OCI-LY3 (cell line): Measurements from ENCODE around the gene PRR23E.

Experiments used
- H2AFZ ChIP-seq: fragments of 200-600, 300-600 bp; shearing (Covaris generic); 2 replicates; pipeline ENCODE4 v1.6.0; 2014; ENCODE audit warnings: antibody characterized with exemption, low read depth, low read length
- H3K27ac ChIP-seq: fragments of 200-600, 300-600 bp; sonication (generic); 2 replicates; pipeline ENCODE4 v1.5.1; 2014; ENCODE audit warnings: mild to moderate bottlenecking, low read length, moderate library complexity, mixed read lengths
- H3K27me3 ChIP-seq: fragments of 200-600, 300-600 bp; sonication (generic); 2 replicates; pipeline ENCODE4 v1.6.1; 2014; ENCODE audit warnings: low read depth, low read length, mixed read lengths
- H3K36me3 ChIP-seq: fragments of 200-600, 300-600 bp; sonication (generic); replicated peaks from 2 replicates; pipeline ENCODE3; 2014; ENCODE audit warnings: low read depth, low read length, mixed read lengths
- H3K4me1 ChIP-seq: fragments of 300-600, 200-600 bp; sonication (generic); 2 replicates; pipeline ENCODE4 v1.6.1; 2014; ENCODE audit warnings: low read length, mixed read lengths
- H3K4me2 ChIP-seq: fragments of 200-600, 300-600 bp; sonication (generic); 2 replicates; pipeline ENCODE4 v1.6.1; 2014; ENCODE audit warnings: low read length, mixed read lengths
- H3K4me3 ChIP-seq: fragments of 300-600, 200-600 bp; sonication (generic); 2 replicates; pipeline ENCODE4 v1.5.1; 2014; ENCODE audit warnings: antibody characterized with exemption, mild to moderate bottlenecking, low read length, moderate library complexity
- H3K79me2 ChIP-seq: fragments of 300-600, 200-600 bp; shearing (Covaris generic); 2 replicates; pipeline ENCODE4 v1.6.1; 2014; ENCODE audit warnings: mild to moderate bottlenecking, low read length, mixed read lengths
- H3K9ac ChIP-seq: fragments of 300-600, 200-600 bp; shearing (Covaris generic); 2 replicates; pipeline ENCODE4 v1.6.0; 2014; ENCODE audit warnings: mild to moderate bottlenecking, low read length, moderate library complexity
- H3K9me3 ChIP-seq: fragments of 200-600, 300-600 bp; shearing (Covaris generic); 2 replicates; pipeline ENCODE4 v1.6.1; 2014; ENCODE audit warnings: low read length, mixed read lengths; ENCODE audit not compliant: insufficient read depth
- H4K20me1 ChIP-seq: fragments of 200-600, 300-600 bp; sonication (generic); 2 replicates; pipeline ENCODE4 v1.6.1; 2016; ENCODE audit warnings: low read length, mixed read lengths; ENCODE audit not compliant: insufficient read depth
- EZH2phosphoT487 ChIP-seq: fragments of 200-600 bp; shearing (Covaris generic); IDR thresholded peaks from 2 replicates; pipeline ENCODE4 v1.6.1; 2018; ENCODE audit warnings: antibody characterized with exemption, mixed run types, low read depth
- TF ChIP-seq, protein P1 (sequence below): fragments of 200-600, 300-600 bp; sonication (generic); IDR thresholded peaks from 2 replicates; pipeline ENCODE4 v1.5.1; 2014; ENCODE audit warnings: antibody characterized with exemption, low read length, low read depth

The PRR23E gene

DNA sequence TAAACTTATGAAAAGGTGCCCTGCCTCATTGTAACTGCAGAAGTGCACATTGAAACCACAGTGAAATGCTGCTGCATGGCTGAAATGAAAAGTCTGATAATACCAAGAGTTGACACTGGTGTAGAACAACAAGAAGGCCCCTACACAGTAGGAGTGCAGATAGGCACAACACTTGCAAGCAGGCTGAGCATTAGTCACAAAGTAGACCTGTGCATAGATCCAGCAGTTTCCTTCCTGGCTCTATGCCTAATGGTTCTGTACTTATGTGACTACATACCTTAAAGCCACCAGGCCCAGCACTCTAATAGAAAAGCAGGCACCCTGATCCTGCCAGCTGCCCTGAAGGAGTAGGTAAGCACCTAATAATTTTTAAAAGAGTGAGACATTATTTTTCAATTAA is 41.8 kb downstream of the PRR23E start:
- H3K36me3 ChIP-seq, result no peaks in the 10 kb centered on the region
- H4K20me1 ChIP-seq, result no peaks in the 10 kb centered on the region
- no peak overlapping the region for H3K27ac ChIP-seq
- no peak overlapping the region for H3K9ac ChIP-seq
- peaks cover 18% of the 10 kb centered on the region for H3K27me3 ChIP-seq
- H2AFZ ChIP-seq, result no peak overlapping the region
- H3K4me2 ChIP-seq, result no peak overlapping the region
- TF ChIP-seq, protein P1, sequence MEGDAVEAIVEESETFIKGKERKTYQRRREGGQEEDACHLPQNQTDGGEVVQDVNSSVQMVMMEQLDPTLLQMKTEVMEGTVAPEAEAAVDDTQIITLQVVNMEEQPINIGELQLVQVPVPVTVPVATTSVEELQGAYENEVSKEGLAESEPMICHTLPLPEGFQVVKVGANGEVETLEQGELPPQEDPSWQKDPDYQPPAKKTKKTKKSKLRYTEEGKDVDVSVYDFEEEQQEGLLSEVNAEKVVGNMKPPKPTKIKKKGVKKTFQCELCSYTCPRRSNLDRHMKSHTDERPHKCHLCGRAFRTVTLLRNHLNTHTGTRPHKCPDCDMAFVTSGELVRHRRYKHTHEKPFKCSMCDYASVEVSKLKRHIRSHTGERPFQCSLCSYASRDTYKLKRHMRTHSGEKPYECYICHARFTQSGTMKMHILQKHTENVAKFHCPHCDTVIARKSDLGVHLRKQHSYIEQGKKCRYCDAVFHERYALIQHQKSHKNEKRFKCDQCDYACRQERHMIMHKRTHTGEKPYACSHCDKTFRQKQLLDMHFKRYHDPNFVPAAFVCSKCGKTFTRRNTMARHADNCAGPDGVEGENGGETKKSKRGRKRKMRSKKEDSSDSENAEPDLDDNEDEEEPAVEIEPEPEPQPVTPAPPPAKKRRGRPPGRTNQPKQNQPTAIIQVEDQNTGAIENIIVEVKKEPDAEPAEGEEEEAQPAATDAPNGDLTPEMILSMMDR, result no peak
- TF ChIP-seq EZH2phosphoT487, result no peak
- no peaks in the 10 kb centered on the region for H3K4me1 ChIP-seq
- H3K4me3 ChIP-seq, result no peak overlapping the region
- no peaks in the 10 kb centered on the region for H3K9me3 ChIP-seq
- no peaks in the 10 kb centered on the region for H3K79me2 ChIP-seq

DNA sequence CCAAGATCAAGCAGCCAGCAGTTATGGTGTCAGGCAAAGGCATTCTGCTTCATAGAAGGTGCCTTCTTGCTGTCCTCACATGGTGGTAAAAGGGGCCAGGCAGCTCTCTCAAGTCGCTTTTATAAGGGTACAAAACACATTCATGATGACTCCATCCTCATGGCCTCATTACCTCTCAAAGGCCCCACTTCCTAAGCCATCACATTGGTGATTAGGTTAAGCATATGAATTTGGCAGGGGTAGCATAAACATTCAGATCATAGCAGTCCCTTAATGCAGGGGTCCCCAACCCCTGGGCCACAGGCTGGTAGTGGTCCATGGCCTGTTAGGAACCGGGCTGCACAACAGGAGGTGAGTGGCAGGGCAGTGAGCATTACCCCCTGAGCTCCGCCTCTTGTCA is 42.8 kb downstream of the PRR23E start:
- H3K27me3 ChIP-seq, result peaks cover 18% of the 10 kb centered on the region
- no peaks in the 10 kb centered on the region for H3K79me2 ChIP-seq
- no peak overlapping the region for H3K9ac ChIP-seq
- H3K27ac ChIP-seq, result no peak overlapping the region
- H4K20me1 ChIP-seq, result no peaks in the 10 kb centered on the region
- H3K4me1 ChIP-seq, result no peaks in the 10 kb centered on the region
- H3K36me3 ChIP-seq, result no peaks in the 10 kb centered on the region
- no peaks in the 10 kb centered on the region for H3K9me3 ChIP-seq
- TF ChIP-seq, protein P1, result no peak
- TF ChIP-seq EZH2phosphoT487, result no peak
- no peak overlapping the region for H3K4me2 ChIP-seq
- H3K4me3 ChIP-seq, result no peak overlapping the region
- H2AFZ ChIP-seq, result no peak overlapping the region

DNA sequence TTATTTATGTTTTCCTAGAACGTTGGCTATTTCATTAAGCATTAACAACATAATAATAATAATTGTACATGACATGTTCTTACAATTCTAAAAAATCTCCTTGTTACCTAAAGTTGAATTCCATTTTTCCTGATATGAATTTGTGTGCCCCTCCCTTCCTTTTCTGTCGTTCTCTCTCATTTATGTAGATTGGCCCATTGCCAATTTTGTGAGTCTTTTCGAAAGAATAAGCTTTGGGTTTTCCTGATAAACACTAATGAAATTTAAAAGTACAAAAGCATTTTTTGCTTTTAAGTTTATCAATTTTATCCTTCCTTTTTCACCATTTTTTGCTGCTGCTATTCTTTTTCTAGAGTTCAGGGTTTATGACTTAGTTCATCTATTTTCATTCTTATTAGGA is 44.9 kb downstream of the PRR23E start:
- H2AFZ ChIP-seq, result no peak overlapping the region
- no peak overlapping the region for H3K27ac ChIP-seq
- no peak overlapping the region for H3K9ac ChIP-seq
- no peaks in the 10 kb centered on the region for H4K20me1 ChIP-seq
- H3K4me3 ChIP-seq, result no peak overlapping the region
- H3K9me3 ChIP-seq, result peaks cover 13% of the 10 kb centered on the region; the same call in 1 of the 2 replicates
- H3K79me2 ChIP-seq, result no peaks in the 10 kb centered on the region
- H3K27me3 ChIP-seq, result peaks cover 18% of the 10 kb centered on the region
- no peak overlapping the region for H3K4me2 ChIP-seq
- no peaks in the 10 kb centered on the region for H3K4me1 ChIP-seq
- TF ChIP-seq, protein P1, result no peak
- no peak for TF ChIP-seq EZH2phosphoT487
- H3K36me3 ChIP-seq, result no peaks in the 10 kb centered on the region

DNA sequence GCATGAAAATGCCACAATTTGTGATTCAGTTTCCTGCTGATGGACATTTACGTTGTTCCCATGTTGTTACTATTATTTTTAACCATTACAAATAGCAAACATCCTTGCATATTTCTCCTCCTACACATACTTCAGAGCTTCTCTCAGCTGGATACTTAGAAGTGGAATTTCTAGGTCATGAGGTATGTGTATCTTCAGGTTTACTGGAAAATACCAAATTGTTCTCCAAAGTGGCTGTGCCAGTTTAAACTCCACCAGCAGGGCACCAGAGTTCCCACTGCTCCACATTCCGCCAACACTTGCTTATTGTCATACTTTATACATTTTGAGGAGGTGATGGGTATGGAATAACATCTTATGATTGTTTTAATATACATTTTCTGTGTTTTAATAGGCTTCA is 45.7 kb downstream of the PRR23E start:
- Histone ChIP-seq H3K4me1 (no peaks in the 10 kb centered on the region), H3K9me3 (peaks cover 13% of the 10 kb centered on the region; the same call in 1 of the 2 replicates), H3K27ac (no peak overlapping the region), H4K20me1 (no peaks in the 10 kb centered on the region), H3K9ac (no peak overlapping the region), H3K79me2 (no peaks in the 10 kb centered on the region), H3K4me2 (no peak overlapping the region), H3K36me3 (no peaks in the 10 kb centered on the region), H2AFZ (no peak overlapping the region), H3K27me3 (peaks cover 18% of the 10 kb centered on the region), H3K4me3 (no peak overlapping the region)
- no peak for TF ChIP-seq EZH2phosphoT487
- TF ChIP-seq, protein P1, result no peak
